Adipose tissue (tissue), 3 donors: ENCODE data around the gene TRA2A. TPM values are rescaled to one million over a fixed set of nuclear protein-coding genes. Genes with fewer than 3 reads are reported as not detected.
"Not testable (repeated sequence)": the region's sequence is repeated elsewhere in the genome, so short reads cannot be mapped to it uniquely, and the experiment has no call there.

Source experiments
- H3K27ac ChIP-seq: one replicate; pipeline ENCODE4 v1.5.1; 2013; ENCODE audit warnings: low read depth, low read length
- WGBS, 3 donors: extraction: QIAGEN DNeasy Blood & Tissue Kit; methylation state at CpG; one replicate each; pipeline ENCODE4 v1.1.7; 2013; 5-methylcytosine and 5-hydroxymethylcytosine counted together
- polyA plus RNA-seq, 3 donors: library from polyadenylated mRNA; stranded (reverse); fragments of 200-250 nt; gene quantifications; one replicate each; pipeline ENCODE4 v1.2.3, GENCODE V29; 2013
- donor health status: healthy with polysubstance abuse.
- donor health status: Bipolar disorder and iron deficiency.
- donor health status: healthy.

TRA2A gene
- polyA plus RNA-seq, 3 donors: 19.4 to 65.8 (median 37.2) TPM

DNA sequence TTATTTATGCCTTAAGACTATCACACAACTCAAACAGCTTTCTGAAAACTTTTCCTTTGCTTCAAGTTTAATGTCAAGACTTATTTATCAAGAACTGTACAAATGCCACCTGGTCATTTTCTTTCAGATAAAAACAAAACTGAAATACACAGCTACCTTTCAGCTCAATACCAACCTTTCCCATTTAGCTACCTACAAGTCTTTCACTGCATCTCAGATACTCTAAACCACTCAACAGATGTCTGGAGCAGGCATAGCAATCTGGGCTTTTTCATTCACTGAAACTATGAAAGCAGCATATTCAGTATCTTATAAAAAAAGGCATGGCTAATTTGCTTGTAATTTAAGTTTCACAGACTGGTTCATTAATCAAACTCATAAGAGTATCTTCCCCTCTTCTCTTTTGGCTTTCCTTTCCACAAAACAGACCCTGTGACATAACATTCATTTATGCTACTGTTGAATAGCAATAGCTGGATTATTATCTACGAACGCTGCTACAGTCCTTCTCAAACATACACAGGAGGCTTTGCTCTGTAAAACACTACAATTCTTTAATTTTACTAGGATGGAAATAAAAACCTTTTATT is 8.2 kb downstream of the TRA2A start:
- no peak overlapping the region for H3K27ac ChIP-seq
- WGBS, 3 donors: 31 to 63% (median 58%) methylated on average over 2 of the region's 2 CpGs

DNA sequence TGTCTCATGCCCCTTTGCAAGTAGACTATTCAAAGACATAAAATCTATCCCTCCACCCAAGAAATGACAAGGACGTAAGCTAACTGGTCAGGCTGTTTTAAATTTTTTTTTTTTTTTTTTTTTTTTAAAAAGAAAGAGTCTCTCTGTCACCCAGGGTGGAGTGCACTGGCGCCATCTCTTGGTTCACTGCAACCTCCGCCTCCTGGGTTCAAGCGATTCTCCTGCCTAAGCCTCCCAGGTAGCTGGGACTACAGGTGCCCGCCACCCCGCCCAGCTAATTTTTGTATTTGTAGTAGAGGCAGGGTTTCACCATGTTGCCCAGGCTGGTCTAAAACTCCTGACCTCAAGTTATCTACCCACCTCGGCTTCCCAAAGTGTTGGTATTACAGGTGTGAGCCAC is 11.2 kb downstream of the TRA2A start:
- H3K27ac ChIP-seq: no peak overlapping the region
- 95 to 96% (median 96%) methylated on average over 7 of the region's 7 CpGs for WGBS, 3 donors

DNA sequence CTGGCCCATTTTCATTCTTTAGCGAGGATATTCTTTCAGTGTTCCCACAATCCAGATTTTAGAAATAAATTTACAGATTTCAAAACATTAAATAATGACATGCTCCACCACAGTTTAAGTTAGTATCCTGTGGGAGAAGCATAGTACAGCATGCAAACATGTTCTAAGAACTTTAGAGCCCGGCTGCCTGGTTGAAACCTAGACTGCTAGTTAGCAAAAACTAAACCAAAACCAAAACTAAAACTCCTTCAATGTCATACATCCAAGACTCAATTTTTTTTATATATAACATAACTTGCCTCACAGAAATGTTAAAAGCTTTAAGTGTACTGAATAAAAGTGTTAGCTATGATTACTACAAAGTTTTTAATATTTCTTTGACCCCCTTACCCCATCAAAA is 17.0 kb downstream of the TRA2A start:
- WGBS, 3 donors: 90 to 94% (median 90%) methylated on average over 2 of the region's 2 CpGs
- no peak overlapping the region for H3K27ac ChIP-seq

DNA sequence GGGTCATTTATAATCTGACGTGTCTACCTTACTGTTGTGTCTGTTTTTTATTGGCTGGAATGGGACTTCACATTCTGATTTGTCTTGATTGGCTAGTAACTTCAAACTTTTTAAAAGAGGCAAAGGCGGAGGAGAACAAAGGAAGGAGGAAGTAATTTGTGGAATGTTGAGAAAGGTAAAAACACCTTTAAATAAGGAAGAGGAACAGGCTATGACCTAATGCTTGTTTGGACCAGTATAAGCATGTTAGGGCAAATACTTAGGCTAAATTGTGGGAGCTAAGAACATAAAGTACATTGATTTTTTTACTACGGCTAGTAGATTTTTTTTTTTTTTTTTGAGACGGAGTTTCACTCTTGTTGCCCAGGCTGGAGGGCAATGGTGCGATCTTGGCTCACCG is 18.0 kb downstream of the TRA2A start:
- WGBS, 3 donors: 77 to 90% (median 84%) methylated on average over 6 of the region's 6 CpGs
- not testable (repeated sequence) for H3K27ac ChIP-seq

DNA sequence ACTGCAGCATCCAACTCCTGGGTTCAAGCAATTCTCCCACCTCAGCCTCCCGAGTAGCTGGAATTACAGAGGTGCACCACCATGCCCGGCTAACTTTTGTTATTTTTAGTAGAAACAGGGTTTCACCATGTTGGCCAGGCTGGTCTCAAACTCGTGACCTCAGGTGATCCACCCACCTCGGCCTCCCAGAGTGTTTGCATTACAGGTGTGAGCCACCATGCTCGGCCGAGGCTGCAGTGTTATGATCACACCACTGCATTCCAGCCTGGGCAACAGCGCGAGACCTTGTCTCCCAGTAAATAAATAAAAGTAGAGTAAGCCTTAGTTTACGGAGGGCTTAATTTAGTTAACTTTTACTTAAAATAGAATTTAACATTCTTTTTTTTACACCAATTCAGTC is 37.8 kb downstream of the TRA2A start:
- no peak overlapping the region for H3K27ac ChIP-seq
- WGBS, 3 donors: 88 to 95% (median 91%) methylated on average over 9 of the region's 9 CpGs

DNA sequence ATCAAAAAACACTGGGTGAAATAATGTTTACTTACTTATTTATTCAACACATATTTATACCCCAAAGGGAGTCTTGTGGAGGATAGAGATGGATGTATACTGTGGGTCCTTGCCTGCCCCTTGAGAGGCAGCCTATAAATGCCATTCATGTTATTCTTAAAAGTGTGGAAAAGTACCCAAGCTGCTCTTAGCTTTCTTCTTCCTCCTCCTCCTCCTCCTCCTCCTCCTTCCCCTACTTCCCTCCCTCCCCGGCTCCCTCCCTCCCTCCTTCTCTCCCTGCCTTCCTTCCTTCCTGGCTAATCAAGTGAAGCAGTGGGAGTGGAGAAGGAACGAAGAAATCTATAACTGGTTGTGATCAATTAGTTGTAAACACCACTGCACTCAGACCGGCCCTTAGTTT is 40.3 kb downstream of the TRA2A start:
- no peak overlapping the region for H3K27ac ChIP-seq
- WGBS, 3 donors: 34 to 46% (median 34%) methylated on average over 3 of the region's 3 CpGs

DNA sequence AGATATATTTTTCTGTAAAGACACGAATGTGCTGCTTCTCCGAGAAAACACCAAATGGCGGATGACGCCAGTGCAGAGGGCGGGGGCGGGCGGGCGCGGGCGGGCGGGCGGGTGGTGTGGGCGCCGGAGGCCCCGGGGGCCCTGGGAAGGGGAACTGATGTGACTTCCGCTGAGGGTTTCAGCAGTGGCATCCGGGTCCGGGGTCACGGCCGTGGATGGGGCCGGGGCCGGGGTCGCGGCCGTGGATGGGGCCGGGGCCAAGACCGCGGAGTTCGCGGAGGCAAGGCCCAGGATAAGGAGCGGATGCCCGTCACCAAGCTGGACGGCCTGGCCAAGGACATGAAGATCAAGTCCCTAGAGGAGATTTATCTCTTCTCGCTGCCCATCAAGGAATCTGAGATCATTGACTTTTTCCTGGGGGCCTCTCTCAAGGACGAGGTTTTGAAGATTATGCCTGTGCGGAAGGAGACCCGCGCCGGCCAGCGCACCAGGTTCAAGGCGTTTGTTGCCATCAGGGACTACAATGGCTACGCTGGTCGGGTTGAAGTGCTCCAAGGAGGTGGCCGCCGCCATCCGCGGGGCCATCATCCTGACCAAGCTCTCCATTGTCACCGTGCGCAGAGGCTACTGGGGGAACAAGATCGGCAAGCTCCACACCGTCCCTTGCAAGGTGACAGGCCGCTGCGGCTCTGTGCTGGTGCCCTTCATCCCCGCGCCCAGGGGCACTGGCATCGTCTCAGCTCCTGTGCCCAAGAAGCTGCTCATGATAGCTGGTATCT is 41.2 kb downstream of the TRA2A start:
- WGBS, 3 donors: 45 to 54% (median 51%) methylated on average over 48 to 56 of the region's 56 CpGs
- H3K27ac ChIP-seq: no peak overlapping the region

DNA sequence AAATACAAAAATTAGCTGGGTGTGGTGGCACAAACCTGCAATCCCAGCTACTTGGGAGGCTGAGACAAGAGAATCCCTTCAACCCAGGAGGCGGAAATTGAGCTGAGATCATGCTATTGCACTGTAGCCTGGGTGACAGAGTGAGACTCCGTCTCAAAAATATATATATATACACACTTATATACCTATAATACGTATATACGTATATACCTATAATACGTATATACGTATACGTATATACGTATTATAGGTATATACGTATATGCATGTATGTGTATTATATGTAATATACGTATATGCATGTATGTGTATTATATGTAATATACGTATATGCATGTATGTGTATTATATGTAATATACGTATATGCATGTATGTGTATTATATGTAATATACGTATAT is 43.1 kb downstream of the TRA2A start:
- WGBS, 3 donors: 95 to 96% (median 96%) methylated on average over 11 to 13 of the region's 13 CpGs
- H3K27ac ChIP-seq: not testable (repeated sequence)

DNA sequence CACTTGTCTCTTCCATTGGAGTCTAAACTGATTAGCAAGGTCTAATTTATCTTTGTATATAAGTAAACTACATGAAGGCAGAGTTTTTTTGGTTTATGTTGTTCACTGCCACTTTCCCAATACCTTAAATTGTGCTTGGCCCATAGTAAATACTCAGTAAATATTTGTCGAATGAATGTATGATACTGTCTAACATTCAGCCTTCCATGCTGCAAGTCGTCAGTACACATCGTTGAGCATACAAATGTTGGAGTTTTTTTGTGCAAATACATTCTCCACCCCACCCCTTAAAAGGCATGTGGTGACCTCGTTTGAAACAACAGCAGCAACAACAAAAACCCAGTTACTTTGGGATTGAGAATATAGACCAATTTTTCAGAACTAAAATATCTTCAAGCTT is 44.1 kb downstream of the TRA2A start:
- WGBS, 3 donors: 37 to 67% (median 65%) methylated on average over 4 of the region's 4 CpGs
- H3K27ac ChIP-seq: no peak overlapping the region

DNA sequence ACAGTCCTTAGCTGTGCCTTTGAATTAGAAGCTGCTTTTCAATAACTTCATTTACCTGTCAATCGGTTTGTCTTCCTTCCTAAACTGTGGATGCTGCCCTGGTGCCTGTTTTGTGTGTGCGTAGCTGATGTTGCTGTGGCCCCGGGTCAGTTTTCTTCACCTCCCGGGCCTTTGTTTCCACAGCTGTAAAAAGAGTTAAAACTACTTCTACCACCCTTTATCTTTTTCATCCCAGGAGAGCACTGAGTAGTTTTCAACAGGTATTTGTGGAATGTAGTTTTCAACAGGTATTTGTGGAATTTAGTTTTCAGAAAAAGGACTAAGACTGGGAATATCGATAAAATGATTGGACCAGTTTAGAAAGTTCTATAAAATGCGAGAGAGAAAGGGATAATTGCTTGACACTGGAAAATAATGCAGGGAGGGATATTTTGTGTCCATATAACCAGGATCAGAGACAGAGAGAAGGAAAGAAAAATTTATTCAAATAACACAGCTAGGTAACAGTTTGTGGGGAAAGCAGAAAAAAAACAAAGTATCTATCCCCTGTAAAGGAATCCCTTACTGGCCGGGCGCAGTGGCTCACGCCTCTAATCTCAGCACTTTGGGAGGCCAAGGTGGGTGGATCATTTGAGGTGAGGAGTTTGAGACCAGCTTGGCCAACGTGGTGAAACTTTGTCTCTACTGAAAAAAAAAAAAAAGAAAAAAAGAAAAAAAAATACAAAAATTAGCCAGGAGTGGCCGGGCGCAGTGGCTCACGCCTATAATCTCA is 45.6 kb downstream of the TRA2A start:
- WGBS, 3 donors: 74 to 86% (median 81%) methylated on average over 13 of the region's 13 CpGs
- H3K27ac ChIP-seq: no peak overlapping the region

DNA sequence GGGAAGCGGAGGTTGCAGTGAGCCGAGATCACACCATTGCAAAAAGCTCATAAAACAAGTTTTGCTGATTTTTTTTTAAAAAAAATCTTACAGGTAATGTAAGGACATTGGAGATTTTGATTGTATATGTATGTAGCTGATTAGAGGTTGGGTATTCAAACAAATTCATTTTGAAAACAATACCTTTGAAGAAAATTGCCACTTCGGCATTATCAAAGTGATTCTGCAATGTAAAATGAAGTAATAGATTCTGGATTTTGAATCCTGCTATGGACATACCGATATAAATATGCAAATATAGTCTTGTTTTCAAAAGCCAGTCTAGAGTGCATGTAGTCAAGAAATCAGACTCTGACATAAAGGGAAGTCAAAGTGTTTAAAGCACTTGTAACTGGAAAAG is 49.1 kb downstream of the TRA2A start:
- no peak overlapping the region for H3K27ac ChIP-seq
- WGBS, 3 donors: 92 to 95% (median 92%) methylated on average over 4 of the region's 4 CpGs

DNA sequence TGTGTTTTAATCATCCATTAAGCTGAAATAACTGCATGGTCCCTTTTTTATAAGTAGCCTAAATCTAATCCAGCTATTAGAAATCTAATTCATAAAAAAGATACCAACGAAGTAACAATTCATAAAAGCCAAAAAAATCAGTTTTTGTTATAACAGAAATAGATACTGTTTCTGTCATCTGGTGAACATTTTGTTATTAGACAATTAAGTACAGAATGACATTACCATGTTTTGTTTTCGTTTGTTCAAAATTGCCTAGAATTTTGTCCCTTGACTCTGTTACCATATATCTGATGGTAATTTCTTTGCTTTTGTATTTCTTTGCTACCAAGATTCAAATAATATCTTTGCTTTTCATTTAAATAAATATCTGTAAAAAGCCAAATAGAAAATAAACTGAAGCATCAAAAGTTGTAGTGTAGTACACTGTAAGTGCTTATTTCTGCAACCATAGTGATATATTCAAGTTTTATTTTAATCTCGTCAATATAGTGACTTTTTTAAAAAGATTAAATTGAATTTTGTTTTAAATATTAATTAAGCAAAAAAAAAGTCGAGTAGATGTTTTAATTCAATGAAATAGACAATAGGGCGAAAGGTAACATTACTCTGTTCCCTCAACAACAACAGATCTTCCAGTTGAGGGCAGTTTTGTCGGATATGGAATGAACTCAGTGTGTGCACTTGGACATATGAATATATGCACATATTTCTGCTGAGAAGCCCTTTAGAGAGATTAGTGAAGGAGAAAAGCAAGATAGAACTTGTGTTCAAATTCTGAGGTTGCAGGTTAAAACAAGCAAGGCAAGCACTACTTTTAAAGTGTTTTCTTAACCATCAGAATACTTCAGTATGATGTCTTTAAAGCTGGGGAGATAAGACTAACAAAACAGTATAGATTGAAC is 53.6 kb downstream of the TRA2A start:
- no peak overlapping the region for H3K27ac ChIP-seq
- 82 to 86% (median 84%) methylated on average over 6 of the region's 6 CpGs for WGBS, 3 donors

DNA sequence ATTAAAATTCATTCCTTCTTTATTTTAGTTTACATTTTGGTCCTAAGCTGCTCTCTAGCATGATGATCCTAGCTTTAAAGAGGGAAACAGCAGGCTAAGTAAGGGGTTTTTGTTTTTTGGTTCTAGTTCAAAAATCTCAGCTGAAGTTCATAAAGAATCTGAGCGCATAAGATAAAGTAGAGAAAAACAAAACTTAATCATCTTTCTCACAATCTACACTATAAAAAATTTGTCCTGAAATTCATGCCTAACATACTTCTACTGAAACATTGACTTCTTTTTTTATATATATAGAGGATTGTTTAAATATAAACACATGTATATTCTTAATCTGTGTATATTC is 54.7 kb downstream of the TRA2A start:
- WGBS, 3 donors: 88 to 90% (median 89%) methylated on average over 1 of the region's 1 CpG
- H3K27ac ChIP-seq: no peak overlapping the region

DNA sequence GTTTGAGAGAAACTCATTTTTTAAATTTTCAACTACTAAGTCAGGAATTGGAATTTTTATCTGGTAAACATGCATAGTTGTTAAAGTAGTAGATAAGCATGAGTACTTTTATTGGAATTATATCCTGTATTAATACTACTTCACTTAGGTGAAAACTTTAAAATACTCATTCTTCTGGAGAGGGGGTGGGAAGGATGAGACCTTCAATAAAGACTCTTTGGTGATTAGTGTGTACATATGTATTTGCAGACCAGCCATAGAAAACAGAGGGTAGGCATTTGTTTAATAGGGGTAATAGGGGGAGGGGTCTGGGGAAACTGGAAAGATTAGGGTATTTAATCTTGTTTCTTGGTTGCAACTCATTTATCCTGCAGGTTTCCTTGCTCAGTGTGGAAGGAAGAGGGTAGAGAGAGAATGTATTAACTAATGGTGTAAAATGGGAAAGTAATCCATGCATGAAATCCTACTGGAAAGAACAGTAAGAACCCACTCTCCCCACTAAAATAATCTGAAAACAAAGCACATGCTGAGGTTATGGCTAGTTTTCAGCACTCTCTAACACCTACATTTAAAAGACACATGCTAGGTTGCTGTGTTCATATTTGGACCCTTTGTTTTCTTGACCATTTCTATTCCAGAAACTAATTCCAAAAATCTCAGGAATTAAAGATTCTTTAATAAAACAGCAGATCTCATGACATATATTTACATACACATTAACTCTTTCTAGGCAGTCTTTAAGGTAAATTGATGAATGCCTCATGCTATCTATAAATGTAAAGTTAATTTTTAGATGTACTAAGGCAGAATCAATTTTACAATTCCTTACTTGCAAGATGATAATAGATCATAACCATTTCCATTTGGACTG is 55.3 kb downstream of the TRA2A start:
- no peak overlapping the region for H3K27ac ChIP-seq

DNA sequence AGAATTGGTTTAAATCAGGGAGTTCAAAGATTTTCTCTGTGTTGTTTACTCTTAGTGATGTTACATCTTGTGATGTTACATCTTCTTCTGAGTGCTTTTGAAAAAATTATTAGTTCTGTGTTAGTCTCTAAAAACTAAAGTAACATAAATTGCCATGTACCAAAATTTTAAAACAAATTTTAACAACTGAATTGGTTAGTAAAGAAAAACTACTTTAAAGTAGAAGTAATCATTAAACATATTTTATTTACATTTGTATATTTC is 56.3 kb downstream of the TRA2A start:
- H3K27ac ChIP-seq: no peak overlapping the region

DNA sequence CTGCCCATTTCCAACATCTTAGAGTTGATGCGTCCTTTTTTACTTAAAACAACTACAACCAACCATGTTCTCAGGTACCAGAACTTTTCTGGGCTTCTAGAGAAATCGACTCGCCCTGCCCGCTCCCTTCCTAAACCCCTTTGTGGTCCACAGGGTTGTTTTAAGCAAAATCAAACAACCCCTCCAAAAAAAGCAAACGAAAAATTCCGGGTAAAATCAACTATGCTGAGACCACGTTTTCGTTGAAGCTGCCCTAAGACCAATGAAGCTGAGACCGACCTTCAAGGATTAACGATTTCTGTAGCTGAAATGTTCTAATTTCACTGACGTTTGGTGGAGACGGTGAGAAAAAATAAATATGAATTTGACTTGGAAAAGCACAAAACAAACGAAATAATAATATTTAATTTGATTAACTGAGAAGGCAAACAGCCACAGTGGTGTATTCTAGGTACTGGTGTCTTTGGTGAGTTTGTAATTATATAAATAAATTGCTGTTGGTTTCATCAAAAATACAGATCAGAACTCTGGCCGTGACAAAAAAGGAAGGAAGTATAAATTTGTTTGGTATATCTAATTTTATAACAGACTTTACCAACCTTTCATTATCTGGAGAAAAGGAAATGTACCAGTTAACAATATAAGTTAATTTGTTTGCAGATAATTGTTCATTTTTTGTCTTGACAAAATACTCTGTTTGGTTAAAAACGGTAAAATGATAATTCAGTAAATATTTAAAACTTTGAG is 56.8 kb downstream of the TRA2A start:
- WGBS, 3 donors: 3 to 7% (median 6%) methylated on average over 15 of the region's 15 CpGs

DNA sequence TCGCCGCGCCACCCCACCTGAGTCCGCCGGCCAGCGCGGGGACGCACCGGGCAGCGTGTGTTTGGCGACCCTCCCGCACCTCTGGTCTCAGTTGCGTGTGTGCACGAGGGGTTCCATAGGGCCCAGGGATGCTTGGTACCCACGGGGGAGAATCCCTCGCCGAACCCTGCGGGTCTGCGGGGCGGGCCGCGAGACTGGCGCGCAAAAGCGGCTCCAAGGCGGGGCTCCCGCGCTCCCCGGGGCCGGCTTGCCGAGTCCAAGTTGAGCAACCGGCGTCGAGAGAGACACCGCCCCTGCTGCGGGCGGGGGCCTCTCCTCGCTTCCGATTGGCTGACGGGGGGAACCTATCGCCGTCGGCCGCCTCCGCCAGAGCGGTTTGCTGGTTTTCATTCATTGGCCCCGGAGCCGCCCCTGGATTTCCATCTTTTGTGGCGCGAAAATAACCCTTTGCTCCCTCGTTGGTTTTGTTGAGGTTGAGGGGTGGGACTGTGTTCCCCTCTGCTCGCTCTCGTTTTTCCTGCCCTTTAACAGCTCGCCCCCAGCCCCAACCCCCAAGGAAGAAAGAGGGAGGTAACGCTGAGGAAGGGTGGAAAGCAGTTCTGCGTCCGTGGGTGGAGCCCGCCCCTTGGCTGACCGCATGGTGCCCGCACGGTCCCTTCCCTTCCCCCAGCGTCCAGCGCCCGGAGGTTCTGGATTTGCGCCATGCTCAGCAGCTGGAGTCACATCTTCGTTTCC is 57.5 kb downstream of the TRA2A start:
- 1 to 2% (median 1%) methylated on average over 66 of the region's 66 CpGs for WGBS, 3 donors
- no peak overlapping the region for H3K27ac ChIP-seq

More for the DNA sequence above, 56.8 kb downstream of the TRA2A start:
- H3K27ac ChIP-seq: no peak overlapping the region
